Right cardiac atrium (tissue), 5 donors: ENCODE data around the gene OCLN. TPM values are rescaled to one million over a fixed set of nuclear protein-coding genes. Genes with fewer than 3 reads are reported as not detected.
"Not testable (repeated sequence)": the region's sequence is repeated elsewhere in the genome, so short reads cannot be mapped to it uniquely, and the experiment has no call there.

Experiments used
- ATAC-seq, 2 donors: fragments of 200-7000 bp; cut with Tn5 transposase; one replicate each; pipeline versions ENCODE4 v1.8.0 to v1.9.1; 2020; ENCODE audit warnings: moderate library complexity in 2 of 2, mild to moderate bottlenecking in 1 of 2
- DNase-seq, 3 donors: peaks; one replicate each; pipeline ENCODE4 v3.0.0-alpha.2; 2020
- H3K27ac ChIP-seq: one replicate; pipeline ENCODE4 v1.5.1; 2013; ENCODE audit warnings: mild to moderate bottlenecking, low read length, control low read depth, moderate library complexity
- H3K27me3 ChIP-seq: one replicate; pipeline ENCODE4 v1.6.1; 2013; ENCODE audit not compliant: control insufficient read depth, insufficient read depth
- H3K4me1 ChIP-seq: one replicate; pipeline ENCODE4 v1.6.1; 2013; ENCODE audit warnings: low read length; ENCODE audit not compliant: control insufficient read depth, insufficient read depth
- H3K4me3 ChIP-seq: one replicate; pipeline ENCODE4 v1.5.1; 2013; ENCODE audit warnings: low read length, control low read depth
- H3K9me3 ChIP-seq: one replicate; pipeline ENCODE4 v1.6.1; 2013; ENCODE audit warnings: low read length; ENCODE audit not compliant: control insufficient read depth
- WGBS: extraction: QIAGEN DNeasy Blood & Tissue Kit; methylation state at CpG from one replicate; pipeline ENCODE4 v1.1.7; 2013; 5-methylcytosine and 5-hydroxymethylcytosine counted together
- intact Hi-C, 4 donors: fragments of 100-400 bp; cut with DNase I; formaldehyde crosslinking; loops; one replicate each; pipeline versions ENCODE4 v1.11.0 to v1.14.0; 2022 to 2023
- polyA plus RNA-seq: library from polyadenylated mRNA; stranded (reverse); fragments of 200-250 nt; gene quantifications from one replicate; pipeline ENCODE4 v1.2.3, GENCODE V29; 2013
- total RNA-seq, 4 donors: library from RNA; stranded (reverse); fragmentation: NEBNext Ultra II Directional; extraction: Animal tissue kit (Norgen Biotek cat#: 25700); gene quantifications; one replicate each; pipeline ENCODE4 v1.2.1, GENCODE V29; 2021
- donor health status: healthy with polysubstance abuse.
- donor health status: DM: no; HTN: yes; CAD: no.
- donor health status: DM: no; HTN: no; CAD: no.
- donor health status: DM: no; HTN: yes; CAD: no; lungs with severe emphysema.
- donor health status: DM: yes; HTN: yes; CAD: no.

Gene OCLN
- total and polyA plus RNA-seq, 5 donors: 1.0 to 2.0 (median 1.8) TPM

DNA sequence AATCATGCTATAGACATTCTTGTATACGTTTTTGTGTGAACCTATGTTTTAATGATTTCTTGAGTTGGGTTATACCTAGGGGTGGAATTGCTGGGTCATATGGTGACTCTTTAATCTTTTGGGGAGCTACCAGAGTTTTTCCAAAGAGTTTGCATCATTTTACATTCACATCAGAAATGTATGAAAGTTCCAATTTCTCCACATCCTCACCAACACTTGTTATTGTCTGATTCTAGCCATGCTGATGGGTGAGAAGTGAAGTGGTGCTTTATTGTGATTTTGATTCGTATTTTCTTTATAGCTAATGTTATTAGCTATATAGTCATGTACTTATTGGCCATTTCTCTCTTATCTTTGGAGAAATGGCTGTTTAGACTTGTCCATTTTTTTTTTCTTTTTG, 18.1 kb downstream of the OCLN start:
- intact Hi-C loops: no loop called here
- no peak overlapping the region for H3K4me3 ChIP-seq
- H3K27me3 ChIP-seq: no peaks in the 10 kb centered on the region
- DNase-seq (no peak), ATAC-seq (no peak)
- H3K4me1 ChIP-seq: no peaks in the 10 kb centered on the region
- WGBS: 83% methylated on average over 2 of the region's 2 CpGs
- H3K9me3 ChIP-seq: no peaks in the 10 kb centered on the region
- no peak overlapping the region for H3K27ac ChIP-seq

- no peaks in the 10 kb centered on the region for H3K4me1 ChIP-seq
- ATAC-seq (no peak), DNase-seq (no peak)
- no peak overlapping the region for H3K4me3 ChIP-seq
- no peaks in the 10 kb centered on the region for H3K9me3 ChIP-seq
- H3K27ac ChIP-seq: no peak overlapping the region
- intact Hi-C loops: no loop called here
- WGBS: 93% methylated on average over 2 of the region's 2 CpGs
- no peaks in the 10 kb centered on the region for H3K27me3 ChIP-seq
Observed at GRCh38 chr5:69512740-69513260, 20.2 kb downstream of the OCLN start.

GRCh38 chr5:69515570-69515969, 23.0 kb downstream of the OCLN start:
- WGBS: 97% methylated on average over 23 of the region's 30 CpGs
- ATAC-seq, H3K4me1 ChIP-seq, H3K27me3 ChIP-seq, H3K9me3 ChIP-seq, H3K4me3 ChIP-seq, intact Hi-C loops, H3K27ac ChIP-seq: not testable (repeated sequence)
- peak in 1 of 3 donors; percentile 37 for DNase-seq

DNA sequence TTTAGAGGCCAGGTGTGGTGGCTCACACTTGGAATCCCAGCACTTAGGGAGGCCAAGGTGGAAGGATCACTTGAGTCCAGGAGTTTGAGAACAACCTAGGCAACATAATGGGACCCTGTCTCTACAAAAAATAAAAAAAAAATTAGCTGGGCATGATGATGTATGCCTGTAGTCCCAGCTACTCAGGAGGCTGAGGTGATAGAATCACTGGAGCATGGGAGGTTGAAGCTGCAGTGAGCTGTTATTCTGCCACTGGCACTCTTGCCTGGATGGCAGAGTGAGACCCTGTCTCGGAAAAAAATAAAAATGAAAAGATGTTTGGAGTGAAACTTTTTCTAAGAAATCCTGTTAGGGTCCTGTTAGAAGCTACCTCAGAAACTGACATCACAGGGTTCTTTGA, 24.2 kb downstream of the OCLN start:
- H3K9me3 ChIP-seq: no peaks in the 10 kb centered on the region
- ATAC-seq: no peak
- no peaks in the 10 kb centered on the region for H3K27me3 ChIP-seq
- no peak for DNase-seq
- WGBS: 93% methylated on average over 1 of the region's 1 CpG
- H3K4me3 ChIP-seq: no peak overlapping the region
- no peak overlapping the region for H3K27ac ChIP-seq
- intact Hi-C loops: no loop called here
- H3K4me1 ChIP-seq: no peaks in the 10 kb centered on the region

DNA sequence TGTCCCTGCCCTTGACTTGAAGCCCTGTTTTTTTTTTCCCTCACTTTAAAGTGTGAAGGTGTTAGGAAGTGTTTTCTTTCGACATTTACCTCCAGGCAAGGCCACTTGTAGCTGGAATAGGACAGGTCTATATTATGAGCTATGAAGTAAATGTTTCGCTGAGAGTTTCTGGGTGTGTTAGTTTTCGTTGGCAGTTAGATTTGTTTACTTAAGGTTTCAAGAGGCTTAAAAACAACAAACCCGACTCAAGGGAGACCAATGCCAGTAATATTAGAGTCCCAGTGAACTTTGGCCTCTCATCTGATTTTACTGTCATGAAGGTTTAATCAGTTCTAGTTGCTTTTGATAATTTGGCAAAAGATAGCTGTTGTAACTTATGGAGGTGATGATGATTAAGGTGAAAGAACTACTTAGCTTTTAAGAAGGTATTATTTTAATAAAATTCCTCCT, 25.2 kb downstream of the OCLN start:
- intact Hi-C loops: no loop called here
- Histone ChIP-seq H3K27ac (no peak overlapping the region), H3K9me3 (no peaks in the 10 kb centered on the region), H3K27me3 (no peaks in the 10 kb centered on the region), H3K4me1 (no peaks in the 10 kb centered on the region), H3K4me3 (no peak overlapping the region)
- WGBS: 25% methylated on average over 4 of the region's 4 CpGs
- no peak for DNase-seq
- peak in 1 of 2 donors; percentile 32 for ATAC-seq

GRCh38 chr5:69519285-69519684, 26.7 kb downstream of the OCLN start:
- H3K27me3 ChIP-seq: no peaks in the 10 kb centered on the region
- H3K9me3 ChIP-seq: no peaks in the 10 kb centered on the region
- WGBS: 80% methylated on average over 2 of the region's 2 CpGs
- intact Hi-C loops: no loop called here
- no peak for DNase-seq
- H3K4me3 ChIP-seq: no peak overlapping the region
- ATAC-seq: no peak
- no peaks in the 10 kb centered on the region for H3K4me1 ChIP-seq
- H3K27ac ChIP-seq: no peak overlapping the region

GRCh38 chr5:69522035-69522434, 29.4 kb downstream of the OCLN start:
- H3K27me3 ChIP-seq: no peaks in the 10 kb centered on the region
- ATAC-seq (no peak), DNase-seq (no peak)
- no peaks in the 10 kb centered on the region for H3K4me1 ChIP-seq
- intact Hi-C loops: no loop called here
- whole genome bisulfite sequencing: 75% methylated on average over 3 of the region's 3 CpGs
- H3K4me3 ChIP-seq: no peak overlapping the region
- H3K27ac ChIP-seq: no peak overlapping the region
- no peaks in the 10 kb centered on the region for H3K9me3 ChIP-seq

DNA sequence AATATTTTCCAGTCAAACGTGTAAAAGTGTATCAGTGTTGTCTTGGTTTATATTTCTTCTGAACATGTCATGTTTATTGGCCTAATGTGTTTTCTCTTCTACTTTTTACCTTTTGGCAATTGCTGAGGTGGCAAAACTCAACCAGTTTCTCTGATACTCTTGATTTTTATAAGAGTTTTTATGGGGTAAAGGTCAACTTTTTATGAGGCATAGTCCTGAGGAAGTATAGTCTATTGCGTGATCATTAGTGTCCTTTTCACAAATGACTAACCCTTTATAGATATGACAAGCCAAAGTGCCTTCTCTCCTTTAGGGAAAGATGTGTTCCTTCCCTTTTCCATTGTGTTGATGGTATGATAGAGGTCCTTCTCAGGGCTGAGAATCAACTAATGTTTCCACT, 32.9 kb downstream of the OCLN start:
- no peak overlapping the region for H3K27ac ChIP-seq
- DNase-seq (no peak), ATAC-seq (no peak)
- intact Hi-C loops: no loop called here
- no peaks in the 10 kb centered on the region for H3K27me3 ChIP-seq
- WGBS: 81% methylated on average over 2 of the region's 2 CpGs
- H3K9me3 ChIP-seq: no peaks in the 10 kb centered on the region
- H3K4me1 ChIP-seq: no peaks in the 10 kb centered on the region
- H3K4me3 ChIP-seq: no peak overlapping the region

GRCh38 chr5:69526660-69527059, 34.1 kb downstream of the OCLN start:
- ATAC-seq: no peak
- H3K4me1 ChIP-seq: no peaks in the 10 kb centered on the region
- no peak for DNase-seq
- no peaks in the 10 kb centered on the region for H3K27me3 ChIP-seq
- no peak overlapping the region for H3K4me3 ChIP-seq
- H3K9me3 ChIP-seq: no peaks in the 10 kb centered on the region
- H3K27ac ChIP-seq: no peak overlapping the region
- intact Hi-C loops: no loop called here
- WGBS: 97% methylated on average over 9 of the region's 9 CpGs

DNA sequence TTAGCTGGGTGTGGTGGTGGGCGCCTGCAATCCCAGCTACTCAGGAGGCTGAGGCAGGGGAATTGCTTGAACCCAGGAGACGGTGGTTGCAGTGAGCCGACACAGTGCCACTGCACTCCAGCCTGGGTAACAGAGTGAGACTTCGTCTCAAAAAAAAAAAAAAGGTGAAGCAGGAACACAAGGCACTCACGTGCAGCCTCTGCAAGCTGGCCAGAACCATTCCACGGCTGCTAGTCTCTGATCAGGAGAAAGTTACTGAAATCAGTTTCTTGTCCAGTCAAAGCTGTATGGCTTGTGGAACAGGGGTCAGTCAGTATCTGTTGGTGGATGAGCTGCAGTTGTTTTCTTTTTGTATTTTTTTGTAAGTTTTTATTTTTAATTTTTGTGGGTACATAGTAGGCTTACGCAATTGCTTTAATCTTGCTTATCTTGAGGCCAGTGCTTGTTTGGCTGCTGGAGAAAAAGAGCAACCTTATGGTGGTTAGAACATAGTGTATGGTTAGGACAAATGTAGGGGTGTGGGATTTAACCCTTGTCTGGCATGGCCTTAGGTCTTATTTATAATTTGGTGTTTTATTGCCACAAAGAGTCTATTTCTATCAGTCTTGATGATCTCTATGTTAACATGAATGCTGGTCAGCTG, 34.7 kb downstream of the OCLN start:
- Histone ChIP-seq H3K27me3 (no peaks in the 10 kb centered on the region), H3K27ac (no peak overlapping the region), H3K4me3 (no peak overlapping the region), H3K9me3 (no peaks in the 10 kb centered on the region), H3K4me1 (no peaks in the 10 kb centered on the region)
- DNase-seq (no peak), ATAC-seq (no peak)
- intact Hi-C loops: no loop called here
- 86% methylated on average over 7 of the region's 7 CpGs for WGBS

DNA sequence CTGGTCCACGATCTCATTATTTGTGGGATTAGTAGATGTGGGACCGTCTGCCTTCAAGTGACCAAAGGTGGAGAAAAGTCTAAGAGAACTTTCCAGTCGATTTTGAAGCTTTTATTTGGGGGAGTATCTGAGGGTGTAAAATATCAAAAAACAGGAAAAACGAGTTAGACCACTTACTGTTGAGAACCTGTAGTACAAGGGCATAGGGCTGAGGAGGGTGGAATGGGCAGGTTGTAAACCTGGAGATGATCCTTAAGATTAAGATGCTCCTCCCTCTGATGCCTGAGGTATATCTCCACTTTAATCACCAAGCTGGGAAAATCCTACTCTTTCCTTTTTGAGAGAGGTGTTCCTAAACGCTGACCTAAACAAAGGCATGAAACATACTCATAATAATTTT, 35.4 kb downstream of the OCLN start:
- H3K4me3 ChIP-seq: no peak overlapping the region
- ATAC-seq (no peak), DNase-seq (no peak)
- H3K9me3 ChIP-seq: no peaks in the 10 kb centered on the region
- intact Hi-C loops: no loop called here
- H3K27ac ChIP-seq: no peak overlapping the region
- H3K4me1 ChIP-seq: no peaks in the 10 kb centered on the region
- H3K27me3 ChIP-seq: no peaks in the 10 kb centered on the region
- 72% methylated on average over 5 of the region's 5 CpGs for WGBS

DNA sequence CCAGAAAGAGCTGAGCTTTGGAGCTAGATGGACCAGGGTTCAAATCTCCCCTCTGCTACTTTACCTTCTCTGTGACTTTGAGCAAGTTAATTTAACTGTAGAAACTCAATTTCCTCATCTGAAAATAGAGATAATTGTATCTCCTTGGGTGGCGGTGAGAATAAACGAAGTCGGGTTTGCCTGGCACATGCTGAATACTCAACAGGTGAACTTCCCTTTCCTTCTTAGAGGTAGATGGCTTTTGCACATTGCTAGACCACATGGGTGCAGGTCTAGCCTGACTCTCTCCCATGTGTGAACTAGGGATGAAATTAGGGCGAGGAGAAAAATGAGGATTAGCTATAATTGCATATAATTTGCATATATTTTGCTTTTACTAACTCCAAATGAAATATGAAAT, 36.0 kb downstream of the OCLN start:
- H3K27me3 ChIP-seq: no peaks in the 10 kb centered on the region
- no peaks in the 10 kb centered on the region for H3K9me3 ChIP-seq
- WGBS: 87% methylated on average over 4 of the region's 4 CpGs
- no peak for DNase-seq
- H3K4me3 ChIP-seq: no peak overlapping the region
- H3K4me1 ChIP-seq: no peaks in the 10 kb centered on the region
- ATAC-seq: no peak
- intact Hi-C loops: no loop called here
- no peak overlapping the region for H3K27ac ChIP-seq
